Suprapubic skin (tissue), 3 donors: ENCODE measurements around the gene ICAM5.

Source experiments
- POLR2A ChIP-seq, 2 donors: fragments of 450-650 bp; IDR thresholded peaks; one replicate each; pipeline ENCODE4 v1.6.1; 2017; ENCODE audit warnings: antibody characterized with exemption in 2 of 2, mild to moderate bottlenecking in 2 of 2, moderate library complexity in 2 of 2
- TF ChIP-seq, protein P1 (sequence below), 2 donors: fragments of 200-600 bp in 1 of 2; fragments of 450-650 bp in 1 of 2; sonication (generic) in 1 of 2; IDR thresholded peaks; one replicate each; pipeline ENCODE4 v1.5.1; 2016 to 2019; ENCODE audit warnings: antibody characterized with exemption in 2 of 2, mild to moderate bottlenecking in 1 of 2, moderate library complexity in 1 of 2

DNA sequence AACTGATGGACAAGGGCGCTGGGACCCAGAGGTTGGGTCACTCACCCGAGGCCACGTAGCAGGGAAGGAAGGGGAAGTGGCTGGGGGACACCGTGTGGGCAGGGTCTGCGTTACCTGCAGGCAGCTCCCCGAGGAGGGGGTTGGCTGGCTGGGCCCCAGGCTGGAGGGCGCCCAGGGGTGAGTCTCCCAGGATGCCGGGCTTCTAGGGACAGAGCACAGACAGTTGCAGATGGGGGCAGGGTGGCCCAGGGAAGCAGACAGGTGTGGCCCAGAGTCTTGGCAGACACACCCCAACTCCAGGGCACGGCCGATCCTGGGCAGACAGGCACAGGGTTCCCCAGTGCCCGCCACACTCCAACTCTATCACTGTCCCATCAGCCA lies 31.7 kb downstream of the ICAM5 start:
- no peak for TF ChIP-seq POLR2A (IDR thresholded peaks at IDR 0.05)
- TF ChIP-seq, protein P1, sequence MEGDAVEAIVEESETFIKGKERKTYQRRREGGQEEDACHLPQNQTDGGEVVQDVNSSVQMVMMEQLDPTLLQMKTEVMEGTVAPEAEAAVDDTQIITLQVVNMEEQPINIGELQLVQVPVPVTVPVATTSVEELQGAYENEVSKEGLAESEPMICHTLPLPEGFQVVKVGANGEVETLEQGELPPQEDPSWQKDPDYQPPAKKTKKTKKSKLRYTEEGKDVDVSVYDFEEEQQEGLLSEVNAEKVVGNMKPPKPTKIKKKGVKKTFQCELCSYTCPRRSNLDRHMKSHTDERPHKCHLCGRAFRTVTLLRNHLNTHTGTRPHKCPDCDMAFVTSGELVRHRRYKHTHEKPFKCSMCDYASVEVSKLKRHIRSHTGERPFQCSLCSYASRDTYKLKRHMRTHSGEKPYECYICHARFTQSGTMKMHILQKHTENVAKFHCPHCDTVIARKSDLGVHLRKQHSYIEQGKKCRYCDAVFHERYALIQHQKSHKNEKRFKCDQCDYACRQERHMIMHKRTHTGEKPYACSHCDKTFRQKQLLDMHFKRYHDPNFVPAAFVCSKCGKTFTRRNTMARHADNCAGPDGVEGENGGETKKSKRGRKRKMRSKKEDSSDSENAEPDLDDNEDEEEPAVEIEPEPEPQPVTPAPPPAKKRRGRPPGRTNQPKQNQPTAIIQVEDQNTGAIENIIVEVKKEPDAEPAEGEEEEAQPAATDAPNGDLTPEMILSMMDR (IDR thresholded peaks at IDR 0.05) = no peak
